Gastroesophageal sphincter (tissue), 3 donors: ENCODE measurements around the gene CD40.

Source experiments
- POLR2A ChIP-seq, 2 donors: fragments of 450-650 bp; IDR thresholded peaks; one replicate each; pipeline ENCODE4 v1.6.1; 2017; ENCODE audit warnings: antibody characterized with exemption in 2 of 2, mild to moderate bottlenecking in 2 of 2, moderate library complexity in 1 of 2
- POLR2AphosphoS5 ChIP-seq: sonication (generic); formaldehyde crosslinking; IDR thresholded peaks from one replicate; pipeline ENCODE4 v1.6.1; 2017; ENCODE audit warnings: antibody characterized with exemption
- TF ChIP-seq, protein P1 (sequence below), 4 experiments: fragments of 200-600 bp in 2 of 4; fragments of 450-650 bp in 2 of 4; sonication (generic) in 1 of 4; IDR thresholded peaks; one replicate each; pipeline ENCODE4 v1.5.1; 2017 to 2019; ENCODE audit warnings: antibody characterized with exemption in 4 of 4, mild to moderate bottlenecking in 2 of 4, moderate library complexity in 2 of 4

DNA sequence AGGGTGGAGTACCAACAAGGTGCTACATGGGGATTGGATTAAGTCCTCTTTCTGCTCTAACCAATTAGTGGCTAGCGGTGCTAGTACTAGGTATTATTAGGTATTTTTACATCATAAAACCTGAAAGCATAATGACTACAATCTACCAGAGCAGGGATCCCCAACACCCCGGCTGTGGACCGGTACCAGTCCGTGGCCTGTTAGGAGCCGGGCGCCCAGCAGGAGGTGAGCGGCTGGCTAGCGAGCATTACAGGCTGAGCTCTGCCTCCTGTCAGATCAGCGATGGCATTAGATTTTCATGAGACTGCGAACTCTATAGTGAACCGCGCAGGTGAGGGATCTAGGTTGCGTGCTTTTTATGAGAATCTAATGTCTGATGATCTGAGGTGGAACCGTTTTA lies 9.1 kb upstream of the CD40 start:
- TF ChIP-seq, protein P1, sequence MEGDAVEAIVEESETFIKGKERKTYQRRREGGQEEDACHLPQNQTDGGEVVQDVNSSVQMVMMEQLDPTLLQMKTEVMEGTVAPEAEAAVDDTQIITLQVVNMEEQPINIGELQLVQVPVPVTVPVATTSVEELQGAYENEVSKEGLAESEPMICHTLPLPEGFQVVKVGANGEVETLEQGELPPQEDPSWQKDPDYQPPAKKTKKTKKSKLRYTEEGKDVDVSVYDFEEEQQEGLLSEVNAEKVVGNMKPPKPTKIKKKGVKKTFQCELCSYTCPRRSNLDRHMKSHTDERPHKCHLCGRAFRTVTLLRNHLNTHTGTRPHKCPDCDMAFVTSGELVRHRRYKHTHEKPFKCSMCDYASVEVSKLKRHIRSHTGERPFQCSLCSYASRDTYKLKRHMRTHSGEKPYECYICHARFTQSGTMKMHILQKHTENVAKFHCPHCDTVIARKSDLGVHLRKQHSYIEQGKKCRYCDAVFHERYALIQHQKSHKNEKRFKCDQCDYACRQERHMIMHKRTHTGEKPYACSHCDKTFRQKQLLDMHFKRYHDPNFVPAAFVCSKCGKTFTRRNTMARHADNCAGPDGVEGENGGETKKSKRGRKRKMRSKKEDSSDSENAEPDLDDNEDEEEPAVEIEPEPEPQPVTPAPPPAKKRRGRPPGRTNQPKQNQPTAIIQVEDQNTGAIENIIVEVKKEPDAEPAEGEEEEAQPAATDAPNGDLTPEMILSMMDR (IDR thresholded peaks at IDR 0.05) = no peak
- TF ChIP-seq POLR2AphosphoS5 (no peak), POLR2A (IDR thresholded peaks at IDR 0.05) (no peak)
